ENCODE results near the gene RET. TPM values are rescaled to one million over a fixed set of nuclear protein-coding genes. Genes with fewer than 3 reads are reported as not detected.

RET gene
- total RNA-seq, 4 donors from 2014 or later: 1.4 to 3.9 (median 1.8) TPM

GRCh38 chr10:43045631-43046287 lies 31.1 kb upstream of the RET start:
- H3K27ac ChIP-seq: no peak overlapping the region
- no peak for TF ChIP-seq EP300 (IDR thresholded peaks at IDR 0.05)
- WGBS, 2 donors (ENCODE audit: low coverage in 1 of 2): 100% methylated on average over 1 of the region's 11 CpGs; no CpG with 5 or more reads in 1 of the 2 donors
- no peak overlapping the region for H3K4me3 ChIP-seq
- H3K9me3 ChIP-seq: no peaks in the 10 kb centered on the region
- no peak for ATAC-seq
- no peaks in the 10 kb centered on the region for H3K36me3 ChIP-seq
- H3K4me1 ChIP-seq: no peaks in the 10 kb centered on the region
- H3K27me3 ChIP-seq: peaks cover 21% of the 10 kb centered on the region

GRCh38 chr10:43046288-43046991 lies 30.4 kb upstream of the RET start:
- peaks cover 21% of the 10 kb centered on the region for H3K27me3 ChIP-seq
- H3K9me3 ChIP-seq: no peaks in the 10 kb centered on the region
- ATAC-seq: no peak
- no peak overlapping the region for H3K27ac ChIP-seq
- TF ChIP-seq CTCF (IDR thresholded peaks at IDR 0.05): no peak
- TF ChIP-seq EP300 (IDR thresholded peaks at IDR 0.05): no peak
- no peak for TF ChIP-seq POLR2A (IDR thresholded peaks at IDR 0.05)
- TF ChIP-seq POLR2AphosphoS5 (IDR thresholded peaks at IDR 0.05): no peak
- H3K4me1 ChIP-seq: no peaks in the 10 kb centered on the region
- 59% methylated on average over 4 of the region's 14 CpGs; no CpG with 5 or more reads in 1 of the 2 donors for WGBS, 2 donors (ENCODE audit: low coverage in 1 of 2)
- H3K36me3 ChIP-seq: no peaks in the 10 kb centered on the region
- H3K4me3 ChIP-seq: no peak overlapping the region

- H3K27me3 ChIP-seq: peaks cover 21% of the 10 kb centered on the region
- no peaks in the 10 kb centered on the region for H3K36me3 ChIP-seq
- WGBS, 2 donors (ENCODE audit: low coverage in 1 of 2): 71 to 92% methylated on average over 5 to 7 of the region's 8 CpGs
- H3K9me3 ChIP-seq: no peaks in the 10 kb centered on the region
- no peak for ATAC-seq
- H3K4me1 ChIP-seq: no peaks in the 10 kb centered on the region
- no peak overlapping the region for H3K27ac ChIP-seq
- no peak overlapping the region for H3K4me3 ChIP-seq
- no peak for TF ChIP-seq POLR2A (IDR thresholded peaks at IDR 0.05)
- no peak for TF ChIP-seq EP300 (IDR thresholded peaks at IDR 0.05)
- TF ChIP-seq POLR2AphosphoS5 (IDR thresholded peaks at IDR 0.05): no peak
- TF ChIP-seq CTCF (IDR thresholded peaks at IDR 0.05): no peak
Observed at GRCh38 chr10:43047288-43047970, 29.4 kb upstream of the RET start.

- H3K4me3 ChIP-seq: no peak overlapping the region
- H3K9me3 ChIP-seq: no peaks in the 10 kb centered on the region
- no peak for ATAC-seq
- peaks cover 21% of the 10 kb centered on the region for H3K27me3 ChIP-seq
- no peaks in the 10 kb centered on the region for H3K4me1 ChIP-seq
- TF ChIP-seq POLR2A (IDR thresholded peaks at IDR 0.05) (no peak), EP300 (IDR thresholded peaks at IDR 0.05) (no peak), CTCF (IDR thresholded peaks at IDR 0.05) (no peak), POLR2AphosphoS5 (IDR thresholded peaks at IDR 0.05) (no peak)
- WGBS, 2 donors (ENCODE audit: low coverage in 1 of 2): no CpG with 5 or more reads among the region's 5 CpGs
- no peaks in the 10 kb centered on the region for H3K36me3 ChIP-seq
- H3K27ac ChIP-seq: no peak overlapping the region
Observed at GRCh38 chr10:43048301-43049051, 28.4 kb upstream of the RET start.

- ATAC-seq: no peak
- Histone ChIP-seq H3K4me1 (no peaks in the 10 kb centered on the region), H3K36me3 (no peaks in the 10 kb centered on the region), H3K9me3 (no peaks in the 10 kb centered on the region), H3K27me3 (peaks cover 21% of the 10 kb centered on the region), H3K27ac (no peak overlapping the region), H3K4me3 (no peak overlapping the region)
- 0 to 60% methylated on average over 1 of the region's 10 CpGs for WGBS, 2 donors (ENCODE audit: low coverage in 1 of 2)
- TF ChIP-seq POLR2AphosphoS5 (IDR thresholded peaks at IDR 0.05): no peak
Observed at GRCh38 chr10:43049081-43049551, 27.8 kb upstream of the RET start.
